ENCODE measurements around the gene RECK.
"Not testable (repeated sequence)": the region's sequence is repeated elsewhere in the genome, so short reads cannot be mapped to it uniquely, and the experiment has no call there.

The RECK gene

GRCh38 chr9:36064448-36065037 lies 27.8 kb downstream of the RECK start:
- no peak for DNase-seq

GRCh38 chr9:36074055-36074454 lies 37.3 kb downstream of the RECK start:
- no peak for DNase-seq

DNA sequence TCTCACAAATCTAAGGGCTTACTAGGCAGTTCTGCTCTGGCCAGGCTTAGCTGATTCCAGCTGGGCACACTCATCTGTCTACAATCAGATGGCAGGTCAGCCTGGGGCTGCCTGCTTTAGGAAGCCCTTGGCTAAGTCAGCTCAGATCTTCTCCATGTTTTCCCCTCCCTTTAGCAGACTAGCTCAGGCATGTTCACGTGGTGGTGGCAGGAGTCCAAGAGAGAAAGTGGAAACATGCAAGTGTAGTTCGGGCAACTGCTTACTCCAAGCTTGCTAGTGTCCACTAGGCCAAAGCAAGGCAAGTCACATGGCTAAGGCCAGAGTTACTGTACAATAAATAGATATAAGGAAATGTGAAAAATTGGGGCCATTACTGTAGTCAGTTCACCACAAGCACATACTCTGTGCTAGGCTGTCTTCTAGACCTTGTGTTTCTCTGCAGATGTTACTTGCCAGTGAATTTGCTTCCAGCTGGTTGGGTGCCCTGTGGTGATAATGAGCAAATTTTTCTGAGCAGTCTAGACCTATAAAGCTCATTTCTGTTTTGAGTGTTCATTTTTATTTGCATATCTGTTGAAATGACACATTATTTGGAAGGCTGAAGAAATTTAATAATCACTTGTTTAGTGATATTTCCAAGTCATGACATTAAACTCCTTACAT lies 38.3 kb downstream of the RECK start:
- DNase-seq = no peak

DNA sequence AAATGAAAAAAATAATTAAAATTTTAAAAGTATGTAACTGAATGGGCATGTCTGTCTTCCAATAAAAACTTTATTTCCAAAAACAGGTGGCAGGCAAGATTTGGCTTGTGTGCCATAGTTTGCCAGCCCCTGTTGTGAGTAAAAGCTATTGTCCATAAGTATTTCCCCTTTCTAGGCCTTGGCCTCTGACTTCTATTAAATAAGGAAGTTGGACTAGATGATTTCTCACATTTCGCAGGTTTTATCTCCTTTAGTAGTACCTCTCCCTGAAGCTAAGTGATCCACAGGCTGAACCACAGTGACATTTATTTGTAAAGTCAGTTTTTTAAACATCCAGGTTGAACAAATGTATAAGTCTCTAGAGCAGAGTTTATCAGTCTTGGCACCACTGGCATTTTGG lies 41.3 kb downstream of the RECK start:
- DNase-seq = no peak

DNA sequence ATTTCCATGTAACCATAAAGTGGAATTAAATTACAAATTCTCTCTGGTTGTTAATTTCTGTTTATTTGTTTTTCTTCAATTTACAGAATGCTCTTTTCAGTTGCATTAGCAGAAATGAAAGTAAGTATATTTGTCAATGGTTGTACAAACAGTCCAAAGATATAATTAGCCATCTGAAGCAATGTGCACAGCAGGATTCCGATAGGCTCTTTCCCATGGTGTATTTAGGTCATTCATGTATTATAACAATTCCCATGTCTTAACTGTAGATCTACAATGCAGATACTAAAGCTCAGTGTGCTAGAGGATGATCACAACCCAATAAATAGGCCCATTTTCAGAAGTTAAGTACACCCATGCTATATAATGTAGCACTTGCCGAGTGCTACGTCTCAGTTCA lies 43.8 kb downstream of the RECK start:
- DNase-seq = no peak

DNA sequence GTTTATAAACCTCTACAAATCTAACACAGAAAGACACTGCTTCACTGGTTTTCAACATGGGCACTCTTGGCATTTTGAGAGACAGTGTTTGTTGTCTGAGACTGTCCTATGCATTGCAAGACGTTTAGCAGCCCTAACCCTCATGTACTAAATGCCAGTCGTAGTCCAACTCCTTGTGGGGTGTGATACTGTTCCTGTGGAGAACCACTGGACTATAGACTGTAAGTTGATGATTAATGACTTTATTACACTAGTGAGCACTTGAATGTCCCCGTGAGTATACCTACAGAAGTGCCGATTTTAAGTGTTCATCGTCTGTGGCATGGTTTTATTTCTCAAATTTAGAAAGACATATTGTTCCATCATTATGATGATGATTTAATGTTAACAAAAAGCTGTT lies 46.2 kb downstream of the RECK start:
- no peak for DNase-seq

- no peak for DNase-seq
Measured at GRCh38 chr9:36086442-36086841, 49.7 kb downstream of the RECK start.

GRCh38 chr9:36087054-36087453 lies 50.3 kb downstream of the RECK start:
- not testable (repeated sequence) for DNase-seq

GRCh38 chr9:36088020-36088419 lies 51.3 kb downstream of the RECK start:
- DNase-seq = no peak

DNA sequence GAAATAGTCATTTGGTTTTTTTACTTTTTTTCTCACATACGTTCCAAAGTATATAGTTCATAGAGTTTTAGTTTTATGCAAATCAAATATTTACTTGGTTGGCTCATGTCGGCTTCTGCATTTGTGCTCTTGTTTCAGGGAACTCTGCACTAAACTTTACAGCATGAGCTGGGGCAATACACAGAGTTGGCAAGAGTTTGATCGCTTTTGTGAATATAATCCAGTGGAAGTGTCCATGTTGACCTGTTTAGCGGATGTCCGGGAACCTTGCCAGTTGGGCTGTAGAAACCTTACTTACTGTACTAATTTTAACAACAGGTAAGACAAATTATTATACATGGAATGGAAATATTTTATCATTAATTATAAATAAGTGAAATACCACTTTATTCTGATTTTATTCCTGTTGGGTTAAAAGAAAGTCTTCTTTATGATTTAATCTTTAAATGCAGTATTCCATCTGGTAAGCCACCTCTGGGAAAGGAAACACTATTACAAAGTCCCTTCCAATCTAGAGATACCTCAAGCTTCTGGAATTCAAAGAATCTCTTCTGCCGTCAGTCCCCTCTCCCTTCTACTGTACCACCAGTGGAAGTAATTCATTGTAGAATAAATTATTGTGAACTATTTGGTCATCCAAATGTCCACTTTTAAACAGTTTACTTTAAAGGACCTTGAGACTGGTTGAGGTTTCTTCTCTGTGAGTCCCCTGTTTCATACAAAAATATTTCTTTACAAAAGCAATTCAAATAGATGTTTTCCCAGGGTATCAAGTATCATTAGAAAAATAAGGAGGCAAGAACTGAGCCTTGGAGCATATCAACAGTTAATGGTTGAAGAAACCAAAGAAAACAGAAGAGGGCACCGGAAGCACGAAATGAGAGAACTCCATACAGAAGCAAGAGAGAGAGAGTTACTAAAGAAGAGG lies 54.6 kb downstream of the RECK start:
- DNase-seq = peak in 1 of 2 experiments; percentile 4

- DNase-seq = no peak
Measured at GRCh38 chr9:36092014-36092413, 55.3 kb downstream of the RECK start.

DNA sequence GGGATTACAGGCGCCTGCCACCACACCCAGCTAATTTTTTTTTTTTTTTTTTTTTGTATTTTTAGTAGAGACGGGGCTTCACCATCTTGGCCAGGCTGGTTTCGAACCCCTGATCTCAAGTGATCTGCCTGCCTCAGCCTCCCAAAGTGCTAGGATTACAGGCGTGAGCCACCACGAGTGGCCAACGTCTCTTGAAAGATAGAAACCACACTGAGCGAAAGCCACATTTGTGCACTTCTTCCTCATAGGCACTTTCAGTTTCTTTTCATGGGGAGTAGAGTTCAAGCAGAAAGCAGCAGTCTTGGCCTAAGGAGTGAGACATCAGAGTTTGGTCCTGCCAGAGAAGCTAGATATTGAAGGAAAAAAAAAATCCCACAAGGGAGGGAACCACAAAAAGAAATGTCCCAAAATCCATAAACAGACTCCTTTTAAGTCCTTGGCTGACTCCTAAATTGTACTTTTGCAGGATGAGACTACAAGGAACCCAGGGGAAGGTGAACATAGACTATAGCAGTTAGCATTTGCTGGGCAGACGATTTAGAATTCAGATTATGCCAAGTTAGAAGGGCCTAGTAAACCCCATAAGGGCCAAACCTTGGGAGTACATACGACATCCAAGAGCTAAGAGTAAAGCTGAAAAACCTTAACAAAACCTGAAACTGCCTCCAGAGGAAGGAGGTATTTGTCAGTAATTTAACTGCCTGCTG lies 55.9 kb downstream of the RECK start:
- no peak for DNase-seq

DNA sequence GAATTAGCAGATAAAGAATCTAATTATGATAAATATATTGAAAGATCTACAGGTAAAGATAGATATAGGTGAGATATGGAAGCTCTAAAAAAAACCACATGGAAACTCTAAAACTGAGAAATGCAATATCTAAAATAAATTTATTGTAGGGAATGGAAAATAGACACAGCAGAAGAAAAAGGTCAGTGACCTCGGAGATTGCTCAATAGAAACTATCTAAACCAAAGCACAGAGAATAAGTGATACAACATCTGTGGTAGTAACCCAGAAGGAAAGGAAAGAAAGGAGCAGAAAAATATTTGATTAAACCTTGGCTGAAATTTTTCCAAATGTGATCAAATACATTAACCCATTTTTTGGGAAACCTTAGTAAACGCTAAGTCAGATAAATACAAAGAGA lies 56.7 kb downstream of the RECK start:
- no peak for DNase-seq

- no peak for DNase-seq
Measured at GRCh38 chr9:36099718-36100117, 63.0 kb downstream of the RECK start.

DNA sequence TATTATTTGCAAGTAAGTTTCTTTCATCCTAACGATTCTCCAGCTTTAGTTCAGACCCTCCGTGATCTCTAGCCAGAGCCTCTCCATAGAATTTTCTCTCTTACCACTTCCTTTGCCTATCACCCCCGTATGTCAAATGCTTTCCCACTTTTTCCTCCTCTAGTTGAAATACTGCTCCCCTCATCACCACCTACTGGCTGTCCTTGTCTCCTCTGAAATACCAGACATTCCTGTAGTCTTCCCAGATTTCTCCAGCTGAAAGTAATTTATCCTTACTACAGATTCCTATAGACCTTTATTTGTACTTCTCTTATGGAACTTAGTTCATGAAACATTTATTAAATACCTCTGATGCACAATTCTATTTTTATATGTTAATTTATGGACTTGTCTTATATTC lies 63.8 kb downstream of the RECK start:
- DNase-seq = peak in 1 of 2 experiments; percentile 4

DNA sequence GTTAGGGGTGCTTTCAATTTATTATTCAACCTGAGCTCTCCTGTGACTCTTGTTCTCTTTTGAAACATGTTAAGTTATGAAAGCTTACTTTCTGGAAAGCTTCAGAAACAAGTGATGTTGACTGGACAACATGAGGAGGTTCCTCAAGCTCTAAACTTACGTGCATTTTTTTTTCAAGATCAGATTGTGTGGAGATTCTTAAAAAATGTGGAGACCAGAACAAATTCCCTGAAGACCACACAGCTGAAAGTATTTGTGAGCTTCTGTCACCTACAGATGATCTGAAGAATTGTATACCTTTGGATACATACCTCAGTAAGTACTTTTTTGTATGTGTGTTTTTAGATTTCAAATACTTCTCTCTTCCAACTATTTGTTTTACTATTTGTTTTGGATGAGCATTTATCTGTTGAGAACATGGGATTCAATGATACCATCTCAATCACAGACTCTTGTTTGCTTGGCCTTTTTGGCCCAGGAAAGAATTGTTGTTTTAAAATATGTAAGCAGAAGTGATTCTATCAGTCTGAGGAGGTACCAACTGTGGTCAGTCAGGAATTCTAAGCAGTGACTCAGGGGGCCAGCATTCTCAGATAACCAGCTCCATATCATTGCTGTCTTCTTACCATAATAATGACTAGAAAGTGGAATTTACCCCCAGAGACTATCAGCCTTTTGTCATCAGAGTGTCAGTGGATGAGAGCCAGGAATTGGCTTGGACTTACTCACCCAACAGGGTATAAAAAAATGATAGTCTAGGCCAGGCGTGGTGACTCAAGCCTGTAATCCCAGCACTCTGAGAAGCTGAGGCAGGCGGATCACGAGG lies 65.4 kb downstream of the RECK start:
- peak; percentile 63 to 75 for DNase-seq

GRCh38 chr9:36102742-36103495 lies 66.2 kb downstream of the RECK start:
- DNase-seq = peak in 1 of 2 experiments; percentile 34

DNA sequence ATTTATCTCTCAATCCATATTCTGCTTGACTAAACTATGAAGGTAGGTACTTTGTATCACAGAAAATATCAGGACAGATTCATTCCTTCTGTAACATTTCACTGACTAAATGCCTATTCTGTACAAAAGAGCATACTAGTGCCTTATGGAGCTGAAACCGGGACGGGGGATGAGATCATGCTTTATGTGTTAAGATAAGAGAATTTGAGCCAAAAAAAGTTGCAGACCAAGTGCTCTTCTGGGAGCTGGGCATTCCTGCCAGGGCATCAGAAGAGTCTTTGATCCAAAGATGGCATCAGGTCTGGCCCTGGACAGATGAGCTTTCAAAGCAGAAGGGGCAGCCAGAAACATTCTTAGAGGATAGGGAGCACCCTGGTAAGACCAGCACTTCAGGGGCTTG lies 72.4 kb downstream of the RECK start:
- DNase-seq = no peak

DNA sequence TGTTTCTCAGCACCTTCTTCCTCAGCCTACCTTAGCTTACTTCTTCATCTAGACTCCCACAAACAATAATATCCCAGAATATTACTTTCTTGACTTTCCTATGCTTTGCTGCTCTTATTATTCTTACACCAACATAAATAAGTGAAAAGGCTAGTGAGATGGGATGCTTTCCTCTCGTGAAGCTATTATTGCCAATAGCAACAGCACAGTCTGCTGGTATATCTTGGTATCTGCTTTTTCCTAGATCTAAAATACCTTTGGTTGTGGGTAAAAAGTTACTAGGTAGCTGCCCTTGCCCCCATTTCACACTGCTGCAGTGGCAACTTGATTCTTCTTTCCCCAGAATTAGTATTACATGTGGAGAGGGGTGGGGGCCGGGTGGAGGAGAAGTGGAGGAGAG lies 73.7 kb downstream of the RECK start:
- DNase-seq = no peak

- DNase-seq = no peak
Measured at GRCh38 chr9:36112516-36112915, 75.8 kb downstream of the RECK start.

DNA sequence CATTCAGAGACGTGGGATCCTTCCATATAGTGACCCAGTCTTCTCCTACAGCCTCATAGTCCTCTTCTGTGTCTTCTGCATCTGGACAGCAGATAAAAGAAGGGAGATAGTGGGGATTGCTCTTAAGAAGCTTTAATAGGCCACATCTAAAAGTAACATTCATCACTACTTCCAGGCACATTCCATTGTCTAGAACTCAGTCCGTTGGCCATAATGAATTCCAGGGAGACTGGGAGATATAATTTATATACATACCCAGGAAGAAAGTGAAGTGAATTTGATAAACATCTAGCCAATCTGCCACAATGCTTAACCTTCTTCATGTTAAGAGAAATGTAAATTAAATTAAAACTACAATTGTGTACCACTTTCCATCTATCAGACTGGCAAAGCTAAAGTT lies 77.3 kb downstream of the RECK start:
- no peak for DNase-seq

DNA sequence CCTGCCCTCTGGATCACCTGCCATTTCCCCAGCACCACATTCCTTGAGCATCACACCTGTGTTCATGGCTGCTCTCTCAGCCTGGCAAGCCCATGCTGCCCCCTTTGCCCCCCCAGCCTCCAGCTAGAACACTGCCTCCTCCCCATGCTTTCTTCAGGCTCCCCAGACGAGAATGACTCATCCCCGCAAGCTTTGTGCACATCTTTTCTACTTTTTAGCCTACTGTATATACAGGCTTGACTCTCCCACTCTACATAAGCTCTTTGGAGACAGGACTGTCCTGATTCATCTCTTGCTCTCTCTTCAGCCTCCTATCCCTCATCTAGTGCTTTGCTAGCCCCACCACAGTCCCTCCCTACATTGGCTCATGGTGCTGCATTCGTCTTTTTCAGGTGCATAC lies 79.9 kb downstream of the RECK start:
- DNase-seq = no peak

Data from SW 1271 (cell line).